ENCODE measurements around the gene TMEM258.

Gene TMEM258

GRCh38 chr11:61771195-61771894, 21.1 kb downstream of the TMEM258 start:
- H3K36me3 Mint-ChIP-seq (ENCODE audit: low read depth), result no peaks in the 10 kb centered on the region
- peaks cover 10% of the 10 kb centered on the region for H3K27me3 Mint-ChIP-seq
- intact Hi-C loops (cut with micrococcal nuclease), result no loop called here
- H3K4me1 Mint-ChIP-seq (ENCODE audit: low read depth), result peaks cover 33% of the 10 kb centered on the region
- peak overlapping the region; percentile 28 for H3K27ac Mint-ChIP-seq
- no peak overlapping the region for H3K4me3 Mint-ChIP-seq
- H3K9me3 Mint-ChIP-seq, result no peaks in the 10 kb centered on the region

GRCh38 chr11:61769946-61770683, 22.3 kb downstream of the TMEM258 start:
- no peak overlapping the region for H3K4me3 Mint-ChIP-seq
- no peak overlapping the region for H3K27ac Mint-ChIP-seq
- no peaks in the 10 kb centered on the region for H3K9me3 Mint-ChIP-seq
- intact Hi-C loops (cut with micrococcal nuclease), result no loop called here
- peaks cover 24% of the 10 kb centered on the region for H3K4me1 Mint-ChIP-seq (ENCODE audit: low read depth)
- no peaks in the 10 kb centered on the region for H3K36me3 Mint-ChIP-seq (ENCODE audit: low read depth)
- peaks cover 7% of the 10 kb centered on the region for H3K27me3 Mint-ChIP-seq

- no peaks in the 10 kb centered on the region for H3K9me3 Mint-ChIP-seq
- no peaks in the 10 kb centered on the region for H3K36me3 Mint-ChIP-seq (ENCODE audit: low read depth)
- H3K27me3 Mint-ChIP-seq, result peaks cover 3% of the 10 kb centered on the region
These were observed 23.1 kb downstream of the TMEM258 start for GRCh38 chr11:61769169-61769920.

GRCh38 chr11:61768376-61769076, 23.9 kb downstream of the TMEM258 start:
- peaks cover 24% of the 10 kb centered on the region for H3K4me1 Mint-ChIP-seq (ENCODE audit: low read depth)
- H3K4me3 Mint-ChIP-seq, result no peak overlapping the region
- no peaks in the 10 kb centered on the region for H3K36me3 Mint-ChIP-seq (ENCODE audit: low read depth)
- intact Hi-C loops (cut with micrococcal nuclease), result no loop called here
- peak overlapping the region; percentile 37 for H3K27ac Mint-ChIP-seq
- H3K9me3 Mint-ChIP-seq, result no peaks in the 10 kb centered on the region
- H3K27me3 Mint-ChIP-seq, result peaks cover 7% of the 10 kb centered on the region

More at GRCh38 chr11:61769169-61769920, 23.1 kb downstream of the TMEM258 start:
- Mint-ChIP-seq H3K4me1 (ENCODE audit: low read depth) (peaks cover 24% of the 10 kb centered on the region), H3K27ac (no peak overlapping the region), H3K4me3 (no peak overlapping the region)
- intact Hi-C loops (cut with micrococcal nuclease), result no loop called here

GRCh38 chr11:61766353-61766841, 26.0 kb downstream of the TMEM258 start:
- Mint-ChIP-seq H3K27ac (no peak overlapping the region), H3K36me3 (ENCODE audit: low read depth) (no peaks in the 10 kb centered on the region), H3K9me3 (no peaks in the 10 kb centered on the region), H3K27me3 (peaks cover 20% of the 10 kb centered on the region), H3K4me3 (no peak overlapping the region), H3K4me1 (ENCODE audit: low read depth) (peaks cover 6% of the 10 kb centered on the region)
- intact Hi-C loops (cut with micrococcal nuclease), result no loop called here

GRCh38 chr11:61765550-61766253, 26.7 kb downstream of the TMEM258 start:
- H3K27me3 Mint-ChIP-seq, result peaks cover 20% of the 10 kb centered on the region
- H3K36me3 Mint-ChIP-seq (ENCODE audit: low read depth), result no peaks in the 10 kb centered on the region
- no peak overlapping the region for H3K4me3 Mint-ChIP-seq
- H3K9me3 Mint-ChIP-seq, result no peaks in the 10 kb centered on the region
- H3K4me1 Mint-ChIP-seq (ENCODE audit: low read depth), result no peaks in the 10 kb centered on the region
- H3K27ac Mint-ChIP-seq, result no peak overlapping the region
- intact Hi-C loops (cut with micrococcal nuclease), result no loop called here

GRCh38 chr11:61764606-61765260, 27.7 kb downstream of the TMEM258 start:
- Mint-ChIP-seq H3K9me3 (no peaks in the 10 kb centered on the region), H3K4me1 (ENCODE audit: low read depth) (no peaks in the 10 kb centered on the region), H3K27ac (no peak overlapping the region), H3K4me3 (no peak overlapping the region), H3K27me3 (peaks cover 25% of the 10 kb centered on the region), H3K36me3 (ENCODE audit: low read depth) (no peaks in the 10 kb centered on the region)
- intact Hi-C loops (cut with micrococcal nuclease), result no loop called here

- H3K27me3 Mint-ChIP-seq, result peaks cover 29% of the 10 kb centered on the region
- H3K27ac Mint-ChIP-seq, result no peak overlapping the region
- H3K4me1 Mint-ChIP-seq (ENCODE audit: low read depth), result no peaks in the 10 kb centered on the region
- H3K36me3 Mint-ChIP-seq (ENCODE audit: low read depth), result no peaks in the 10 kb centered on the region
- H3K9me3 Mint-ChIP-seq, result no peaks in the 10 kb centered on the region
- no peak overlapping the region for H3K4me3 Mint-ChIP-seq
- intact Hi-C loops (cut with micrococcal nuclease), result no loop called here
These were observed 28.3 kb downstream of the TMEM258 start for GRCh38 chr11:61763930-61764605.

GRCh38 chr11:61762798-61763197, 29.6 kb downstream of the TMEM258 start:
- H3K27ac Mint-ChIP-seq, result no peak overlapping the region
- intact Hi-C loops (cut with micrococcal nuclease), result no loop called here
- H3K4me1 Mint-ChIP-seq (ENCODE audit: low read depth), result no peaks in the 10 kb centered on the region
- H3K36me3 Mint-ChIP-seq (ENCODE audit: low read depth), result no peaks in the 10 kb centered on the region
- no peak overlapping the region for H3K4me3 Mint-ChIP-seq
- peaks cover 32% of the 10 kb centered on the region for H3K27me3 Mint-ChIP-seq
- no peaks in the 10 kb centered on the region for H3K9me3 Mint-ChIP-seq

GRCh38 chr11:61762223-61762615, 30.2 kb downstream of the TMEM258 start:
- H3K36me3 Mint-ChIP-seq (ENCODE audit: low read depth), result no peaks in the 10 kb centered on the region
- intact Hi-C loops (cut with micrococcal nuclease), result no loop called here
- no peak overlapping the region for H3K27ac Mint-ChIP-seq
- H3K4me3 Mint-ChIP-seq, result no peak overlapping the region
- peaks cover 32% of the 10 kb centered on the region for H3K27me3 Mint-ChIP-seq
- peaks cover 2% of the 10 kb centered on the region for H3K4me1 Mint-ChIP-seq (ENCODE audit: low read depth)
- no peaks in the 10 kb centered on the region for H3K9me3 Mint-ChIP-seq

- Mint-ChIP-seq H3K27me3 (peaks cover 32% of the 10 kb centered on the region), H3K4me3 (no peak overlapping the region), H3K4me1 (ENCODE audit: low read depth) (peaks cover 8% of the 10 kb centered on the region), H3K36me3 (ENCODE audit: low read depth) (no peaks in the 10 kb centered on the region), H3K9me3 (no peaks in the 10 kb centered on the region), H3K27ac (no peak overlapping the region)
- intact Hi-C loops (cut with micrococcal nuclease), result no loop called here
These were observed 30.8 kb downstream of the TMEM258 start for GRCh38 chr11:61761440-61762222.

- peaks cover 32% of the 10 kb centered on the region for H3K27me3 Mint-ChIP-seq
- H3K36me3 Mint-ChIP-seq (ENCODE audit: low read depth), result no peaks in the 10 kb centered on the region
These were observed 31.5 kb downstream of the TMEM258 start for GRCh38 chr11:61760946-61761345.

More at GRCh38 chr11:61760946-61761345, 31.5 kb downstream of the TMEM258 start:
- Mint-ChIP-seq H3K27ac (no peak overlapping the region), H3K4me3 (no peak overlapping the region), H3K9me3 (no peaks in the 10 kb centered on the region), H3K4me1 (ENCODE audit: low read depth) (peaks cover 15% of the 10 kb centered on the region)
- intact Hi-C loops (cut with micrococcal nuclease), result no loop called here
